DOHH2 (cell line): Measurements from ENCODE around the gene ZNHIT1.

Experiments used
- EZH2phosphoT487 ChIP-seq: fragments of 200-600 bp; sonication (generic); IDR thresholded peaks from 2 replicates; pipeline ENCODE4 v1.6.1; 2017; ENCODE audit warnings: borderline replicate concordance, mild to moderate bottlenecking, antibody characterized with exemption, low read length, moderate library complexity, mixed read lengths
- TF ChIP-seq, protein P1 (sequence below): fragments of 200-600 bp; sonication (generic); IDR thresholded peaks from one replicate; pipeline ENCODE4 v1.5.1; 2014; ENCODE audit warnings: antibody characterized with exemption, mild to moderate bottlenecking, low read depth, low read length; ENCODE audit not compliant: poor library complexity, severe bottlenecking

DNA sequence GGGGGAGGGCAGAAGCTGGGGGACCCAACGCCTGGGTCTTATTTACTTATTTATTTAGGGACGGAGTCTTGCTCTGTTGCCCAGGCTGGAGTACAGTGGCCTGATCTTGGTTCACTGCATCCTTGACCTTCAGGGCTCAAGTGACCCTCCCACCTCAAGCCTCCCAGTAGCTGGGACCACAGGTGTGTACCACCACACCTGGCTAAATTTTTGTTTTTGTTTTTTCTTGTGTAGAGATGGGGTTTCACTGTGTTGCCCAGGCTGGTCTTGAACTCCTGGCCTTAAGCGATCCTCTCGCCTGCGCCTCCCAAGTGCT is 15.4 kb upstream of the ZNHIT1 start:
- TF ChIP-seq, protein P1, sequence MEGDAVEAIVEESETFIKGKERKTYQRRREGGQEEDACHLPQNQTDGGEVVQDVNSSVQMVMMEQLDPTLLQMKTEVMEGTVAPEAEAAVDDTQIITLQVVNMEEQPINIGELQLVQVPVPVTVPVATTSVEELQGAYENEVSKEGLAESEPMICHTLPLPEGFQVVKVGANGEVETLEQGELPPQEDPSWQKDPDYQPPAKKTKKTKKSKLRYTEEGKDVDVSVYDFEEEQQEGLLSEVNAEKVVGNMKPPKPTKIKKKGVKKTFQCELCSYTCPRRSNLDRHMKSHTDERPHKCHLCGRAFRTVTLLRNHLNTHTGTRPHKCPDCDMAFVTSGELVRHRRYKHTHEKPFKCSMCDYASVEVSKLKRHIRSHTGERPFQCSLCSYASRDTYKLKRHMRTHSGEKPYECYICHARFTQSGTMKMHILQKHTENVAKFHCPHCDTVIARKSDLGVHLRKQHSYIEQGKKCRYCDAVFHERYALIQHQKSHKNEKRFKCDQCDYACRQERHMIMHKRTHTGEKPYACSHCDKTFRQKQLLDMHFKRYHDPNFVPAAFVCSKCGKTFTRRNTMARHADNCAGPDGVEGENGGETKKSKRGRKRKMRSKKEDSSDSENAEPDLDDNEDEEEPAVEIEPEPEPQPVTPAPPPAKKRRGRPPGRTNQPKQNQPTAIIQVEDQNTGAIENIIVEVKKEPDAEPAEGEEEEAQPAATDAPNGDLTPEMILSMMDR = no peak
- TF ChIP-seq EZH2phosphoT487 = no peak
